Cardiac septum (tissue), 1 donor: Measurements from ENCODE around the gene GGTLC3. TPM values are rescaled to one million over a fixed set of nuclear protein-coding genes. Genes with fewer than 3 reads are reported as not detected.
"Not testable (repeated sequence)": the region's sequence is repeated elsewhere in the genome, so short reads cannot be mapped to it uniquely, and the experiment has no call there.

ENCODE experiments used
- DNase-seq: peaks from one replicate; pipeline ENCODE4 v3.0.0-alpha.2; 2020; ENCODE audit warnings: low spot score
- intact Hi-C: fragments of 100-400 bp; cut with DNase I; formaldehyde crosslinking; loops from one replicate; pipeline ENCODE4 v1.14.0; 2022
- total RNA-seq: library from RNA; stranded (reverse); fragmentation: NEBNext Ultra II Directional; extraction: Animal tissue kit (Norgen Biotek cat#: 25700); gene quantifications from one replicate; pipeline ENCODE4 v1.2.1, GENCODE V29; 2021
- donor health status: DM: no; HTN: no; CAD: no.

GGTLC3 gene
- total RNA-seq, 1 donor from 2014 or later, result not detected

DNA sequence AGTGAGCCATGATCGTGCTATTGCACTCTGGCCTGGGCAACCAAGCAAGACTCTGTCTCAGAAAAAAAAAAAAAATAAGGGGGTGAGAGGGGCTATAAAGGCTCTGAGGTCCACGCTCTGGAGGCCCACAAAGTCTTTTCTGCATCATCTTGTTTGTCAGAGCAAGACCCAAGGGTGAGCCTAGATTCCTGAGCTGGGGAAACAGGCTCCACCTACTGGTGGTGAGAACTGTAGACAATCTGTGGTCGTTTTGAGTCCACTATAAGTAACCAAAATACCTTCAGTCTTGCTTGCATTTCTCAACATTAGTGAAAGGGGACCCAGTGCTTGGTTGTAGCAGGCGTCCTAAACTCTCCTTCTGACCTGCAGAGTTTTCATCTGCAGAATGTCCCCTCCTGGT is 5.4 kb upstream of the GGTLC3 start:
- intact Hi-C loops, DNase-seq: not testable (repeated sequence)

DNA sequence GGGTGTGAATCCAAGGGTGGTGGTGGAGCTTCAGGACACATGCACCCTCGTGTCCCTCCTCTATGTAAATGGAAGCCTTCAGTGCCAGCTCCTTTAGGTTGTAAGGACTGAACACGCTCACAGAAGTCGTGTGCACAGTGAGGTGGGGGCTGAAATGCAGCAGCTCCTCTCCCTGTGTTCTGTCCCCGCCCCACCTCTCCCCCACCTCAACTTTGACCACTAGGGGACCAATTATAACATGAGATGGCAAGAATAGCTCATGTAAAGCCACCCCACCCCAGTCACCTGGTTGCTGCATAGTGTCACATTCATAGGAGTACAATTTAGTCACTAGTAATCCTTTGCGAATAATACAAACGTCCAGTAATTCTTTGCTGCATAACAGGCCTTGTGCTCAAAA is 4.8 kb upstream of the GGTLC3 start:
- intact Hi-C loops, result not testable (repeated sequence)

DNA sequence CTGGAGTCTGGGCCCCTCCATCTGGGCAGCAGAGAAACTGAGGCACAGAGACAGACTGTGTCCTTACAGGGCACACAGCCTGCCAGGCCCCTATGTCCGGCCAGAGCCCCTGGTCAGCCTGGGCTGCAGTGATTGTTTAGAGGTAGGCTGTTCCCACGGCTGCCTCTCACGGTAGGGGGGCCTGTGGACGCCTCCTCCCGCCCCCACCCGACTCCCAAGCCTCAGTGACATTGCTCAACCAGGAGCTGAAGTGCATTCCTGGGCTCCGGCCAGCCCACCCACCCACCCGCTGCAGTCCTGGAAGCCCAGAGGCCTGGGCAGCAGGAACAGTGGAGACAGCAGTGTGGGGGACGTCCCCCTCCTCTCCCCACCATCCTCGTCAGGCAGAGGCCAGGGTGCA is 4.5 kb downstream of the GGTLC3 start:
- intact Hi-C loops, DNase-seq: not testable (repeated sequence)

More for the DNA sequence above, 4.8 kb upstream of the GGTLC3 start:
- not testable (repeated sequence) for DNase-seq

DNA sequence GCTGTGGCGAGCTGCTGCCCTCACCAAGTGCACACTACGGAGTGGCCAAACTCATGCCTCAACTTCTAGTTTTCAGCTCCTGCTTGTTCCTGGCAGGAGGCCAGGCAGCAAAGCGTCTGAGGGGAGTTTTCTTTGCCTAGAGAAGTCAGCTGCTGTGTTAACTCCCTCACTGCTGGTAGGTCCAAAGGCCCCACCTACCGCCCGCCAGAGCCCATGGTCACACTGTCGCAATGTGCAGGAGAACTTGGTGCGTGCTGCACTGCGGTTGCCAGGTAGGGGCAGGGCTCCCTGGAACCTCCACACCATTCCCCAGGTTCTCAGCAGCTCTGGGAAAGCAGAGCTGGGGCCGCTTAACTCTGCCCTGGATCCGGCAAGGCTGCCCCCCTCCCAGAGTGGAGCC is 5.6 kb downstream of the GGTLC3 start:
- peak; percentile 55 for DNase-seq
- intact Hi-C loops, result not testable (repeated sequence)

DNA sequence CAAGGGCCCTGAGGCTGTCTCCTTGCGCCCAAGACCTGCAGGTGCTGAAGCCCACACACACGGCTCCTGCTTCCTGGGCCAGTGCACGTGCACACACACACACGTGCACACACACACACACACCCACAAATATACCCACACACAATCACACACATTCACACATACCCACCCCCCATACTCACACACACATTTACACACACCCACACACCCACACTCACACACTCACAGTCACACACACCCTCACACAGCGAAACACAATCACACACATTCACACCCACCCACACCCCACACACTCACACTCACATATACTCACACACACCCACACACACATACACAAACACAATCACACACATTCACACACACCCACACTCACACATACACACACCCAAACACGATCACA is 6.6 kb downstream of the GGTLC3 start:
- DNase-seq, intact Hi-C loops: not testable (repeated sequence)

DNA sequence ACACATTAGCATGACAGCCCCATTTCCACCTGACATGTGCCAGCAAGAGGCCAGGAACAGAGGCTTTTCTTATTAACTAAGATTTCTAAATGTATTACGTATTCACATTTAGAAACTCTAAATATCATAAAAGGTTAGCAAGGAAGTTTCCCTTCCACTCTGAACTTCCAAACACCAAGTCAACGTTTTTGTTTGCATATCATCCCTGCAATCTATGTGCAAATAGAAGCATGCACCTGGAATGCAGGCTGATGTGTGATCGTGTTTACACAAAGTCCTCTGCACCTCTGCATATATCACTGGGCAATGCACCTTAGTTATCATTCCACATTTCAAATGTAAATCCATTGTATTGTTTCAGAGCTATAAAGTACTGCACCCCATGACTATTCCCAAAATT is 21.7 kb downstream of the GGTLC3 start:
- DNase-seq, intact Hi-C loops: not testable (repeated sequence)

Other genes with a start within 250 kb of the GGTLC3 start
- gene TMEM191B, start 9.6 kb upstream of the GGTLC3 start, total RNA-seq, result 0.62 TPM
- gene RIMBP3, start 93.8 kb upstream of the GGTLC3 start, total RNA-seq, result 0.24 TPM